Adrenal gland (tissue), 12 donors: ENCODE data around the gene TSPEAR. TPM values are rescaled to one million over a fixed set of nuclear protein-coding genes. Genes with fewer than 3 reads are reported as not detected.

Source experiments
- DNase-seq, 7 donors: peaks; one replicate each; pipeline ENCODE4 v3.0.0-alpha.2; 2019 to 2020
- H3K27ac ChIP-seq, 5 donors: fragments of 200-600 bp; sonication (generic) in 4 of 5; 1 replicate in 3 of 5; 2 replicates in 2 of 5; pipeline versions ENCODE4 v1.5.1 to v1.8.0; 2016 to 2020; ENCODE audit warnings: mild to moderate bottlenecking in 1 of 5
- H3K27me3 ChIP-seq: fragments of 200-600 bp; 2 replicates; pipeline ENCODE4 v1.8.0; 2021
- H3K36me3 ChIP-seq, 2 donors: fragments of 200-600 bp; replicated peaks in 1 of 2; 1 replicate in 1 of 2; 2 replicates in 1 of 2; pipeline versions ENCODE4 v1.5.1 to v1.8.0; 2018 to 2022
- H3K4me1 ChIP-seq, 2 donors: fragments of 200-600 bp; replicated peaks in 1 of 2; 1 replicate in 1 of 2; 2 replicates in 1 of 2; pipeline versions ENCODE4 v1.5.1 to v1.8.0; 2018 to 2021
- H3K4me3 ChIP-seq, 4 donors: fragments of 200-600 bp; sonication (generic) in 3 of 4; one replicate each; pipeline ENCODE4 v1.5.1; 2016 to 2018
- H3K9me3 ChIP-seq, 3 donors: fragments of 200-600 bp; sonication (generic) in 1 of 3; replicated peaks in 1 of 3; 1 replicate in 2 of 3; 2 replicates in 1 of 3; pipeline versions ENCODE4 v1.5.1 to v1.8.0; 2016 to 2021
- POLR2A ChIP-seq, 2 donors: fragments of 450-650 bp; IDR thresholded peaks; one replicate each; pipeline ENCODE4 v1.6.1; 2017; ENCODE audit warnings: antibody characterized with exemption in 2 of 2, mild to moderate bottlenecking in 2 of 2, moderate library complexity in 1 of 2
- WGBS, 4 donors: extraction: QIAGEN DNeasy Blood & Tissue Kit in 2 of 4; methylation state at CpG; one replicate each; pipeline versions ENCODE4 v1.1.5 to v1.1.7; 2013 to 2017; 5-methylcytosine and 5-hydroxymethylcytosine counted together
- intact Hi-C, 2 donors: fragments of 100-400 bp; cut with DNase I; formaldehyde crosslinking; loops; one replicate each; pipeline versions ENCODE4 v1.14.1 to v1.15.0; 2022 to 2023
- polyA plus RNA-seq, 3 donors: library from polyadenylated mRNA; stranded (reverse); fragments of 200-250 nt in 2 of 3; fragments of 350-450 nt in 1 of 3; fragmentation: Illumina TruSeq in 1 of 3; extraction: RNeasy Lipid Tissue Mini Kit (QIAGEN cat#74804) in 1 of 3; gene quantifications; one replicate each; pipeline ENCODE4 v1.2.3, GENCODE V29; 2013 to 2014
- total RNA-seq, 9 donors: library from RNA; depleted of rRNA in 4 of 9; stranded (reverse); fragments of >200 nt in 4 of 9; fragments of 120-200 nt in 1 of 9; fragmentation: NEBNext Ultra II Directional in 1 of 9; extraction: Animal tissue kit (Norgen Biotek cat#: 25700) in 1 of 9; gene quantifications; one replicate each; pipeline versions ENCODE4 v1.1.0 to v1.2.4, GENCODE V29; 2013 to 2023
- TF ChIP-seq, protein P1 (sequence below), 6 experiments: fragments of 450-650 bp in 4 of 6; fragments of 200-600 bp in 2 of 6; sonication (generic) in 1 of 6; IDR thresholded peaks; 1 replicate in 5 of 6; 2 replicates in 1 of 6; pipeline versions ENCODE4 v1.5.1 to v1.8.0; 2016 to 2021; ENCODE audit warnings: antibody characterized with exemption in 6 of 6, mild to moderate bottlenecking in 2 of 6, moderate library complexity in 1 of 6
- donor health status: healthy with polysubstance abuse.
- donor health status: Bipolar disorder and iron deficiency.
- donor health status: DM: yes; HTN: yes; CAD: no.
- donor health status: DM: no; HTN: no; CAD: no.
- donor health status: DM: no; HTN: no; CAD: no.
- donor health status: DM: yes; HTN: yes; CAD: no.

The TSPEAR gene
- total and polyA plus RNA-seq, 12 donors: not detected

- 76 to 93% (median 89%) methylated on average over 5 to 10 of the region's 10 CpGs for WGBS, 4 donors
- intact Hi-C loops: no loop called here
- Histone ChIP-seq H3K27ac (no peak overlapping the region), H3K36me3 (no peaks in the 10 kb centered on the region), H3K27me3 (no peaks in the 10 kb centered on the region), H3K9me3 (peaks cover 0 to under 1% (median 0%) of the 10 kb centered on the region in 3 donors), H3K4me3 (no peak overlapping the region), H3K4me1 (no peaks in the 10 kb centered on the region)
- DNase-seq: no peak
- TF ChIP-seq, protein P1, sequence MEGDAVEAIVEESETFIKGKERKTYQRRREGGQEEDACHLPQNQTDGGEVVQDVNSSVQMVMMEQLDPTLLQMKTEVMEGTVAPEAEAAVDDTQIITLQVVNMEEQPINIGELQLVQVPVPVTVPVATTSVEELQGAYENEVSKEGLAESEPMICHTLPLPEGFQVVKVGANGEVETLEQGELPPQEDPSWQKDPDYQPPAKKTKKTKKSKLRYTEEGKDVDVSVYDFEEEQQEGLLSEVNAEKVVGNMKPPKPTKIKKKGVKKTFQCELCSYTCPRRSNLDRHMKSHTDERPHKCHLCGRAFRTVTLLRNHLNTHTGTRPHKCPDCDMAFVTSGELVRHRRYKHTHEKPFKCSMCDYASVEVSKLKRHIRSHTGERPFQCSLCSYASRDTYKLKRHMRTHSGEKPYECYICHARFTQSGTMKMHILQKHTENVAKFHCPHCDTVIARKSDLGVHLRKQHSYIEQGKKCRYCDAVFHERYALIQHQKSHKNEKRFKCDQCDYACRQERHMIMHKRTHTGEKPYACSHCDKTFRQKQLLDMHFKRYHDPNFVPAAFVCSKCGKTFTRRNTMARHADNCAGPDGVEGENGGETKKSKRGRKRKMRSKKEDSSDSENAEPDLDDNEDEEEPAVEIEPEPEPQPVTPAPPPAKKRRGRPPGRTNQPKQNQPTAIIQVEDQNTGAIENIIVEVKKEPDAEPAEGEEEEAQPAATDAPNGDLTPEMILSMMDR (IDR thresholded peaks at IDR 0.05): no peak
- TF ChIP-seq POLR2A (IDR thresholded peaks at IDR 0.05): no peak
Observed at GRCh38 chr21:44732263-44732662, 20.9 kb upstream of the TSPEAR start.

DNA sequence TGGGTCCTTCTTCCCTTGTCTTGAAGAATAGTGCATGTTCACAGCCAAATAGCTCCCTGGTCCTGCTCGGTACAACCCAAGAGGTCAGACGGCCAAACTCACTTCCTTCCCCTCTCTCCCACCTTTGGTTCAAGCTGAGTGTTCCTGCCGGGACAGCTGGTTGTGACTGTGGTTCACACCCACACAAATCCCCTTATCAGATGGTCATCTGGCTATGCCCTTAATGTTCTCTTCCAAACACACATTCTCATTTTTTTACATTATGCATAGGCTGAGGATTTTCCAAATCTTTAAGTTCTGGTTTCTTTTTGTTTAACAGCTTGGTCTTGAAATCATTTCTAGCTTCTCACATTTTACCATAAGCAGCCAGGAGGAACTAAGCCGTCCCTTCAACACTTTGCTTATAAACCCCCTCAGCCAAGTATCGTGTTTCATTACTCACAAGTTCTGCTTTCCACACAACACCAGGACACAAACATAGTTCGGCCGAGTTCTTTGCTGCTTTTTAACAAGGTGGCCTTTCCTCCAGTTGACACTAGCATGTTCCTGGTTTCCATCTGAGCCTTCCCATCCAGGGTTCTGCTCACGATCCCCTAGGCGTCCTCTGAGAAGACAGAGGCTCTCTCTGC, 19.7 kb upstream of the TSPEAR start:
- 55 to 68% (median 65%) methylated on average over 9 of the region's 9 CpGs for WGBS, 4 donors
- H3K9me3 ChIP-seq: no peaks in the 10 kb centered on the region

GRCh38 chr21:44730028-44730395, 18.6 kb upstream of the TSPEAR start:
- no peaks in the 10 kb centered on the region for H3K4me1 ChIP-seq
- H3K27me3 ChIP-seq: no peaks in the 10 kb centered on the region

More for the DNA sequence above, 19.7 kb upstream of the TSPEAR start:
- intact Hi-C loops: no loop called here
- Histone ChIP-seq H3K4me1 (no peaks in the 10 kb centered on the region), H3K27ac (no peak overlapping the region), H3K4me3 (no peak overlapping the region), H3K36me3 (no peaks in the 10 kb centered on the region), H3K27me3 (no peaks in the 10 kb centered on the region)
- TF ChIP-seq, protein P1 (IDR thresholded peaks at IDR 0.05): no peak
- TF ChIP-seq POLR2A (IDR thresholded peaks at IDR 0.05): no peak
- DNase-seq: no peak

GRCh38 chr21:44729336-44730027, 18.1 kb upstream of the TSPEAR start:
- no peak for DNase-seq
- WGBS, 4 donors: 82 to 93% (median 87%) methylated on average over 15 to 23 of the region's 23 CpGs
- no peaks in the 10 kb centered on the region for H3K4me1 ChIP-seq
- H3K4me3 ChIP-seq: no peak overlapping the region
- intact Hi-C loops: no loop called here
- H3K27me3 ChIP-seq: no peaks in the 10 kb centered on the region
- H3K27ac ChIP-seq: no peak overlapping the region
- no peaks in the 10 kb centered on the region for H3K9me3 ChIP-seq
- no peaks in the 10 kb centered on the region for H3K36me3 ChIP-seq
- TF ChIP-seq, protein P1 (IDR thresholded peaks at IDR 0.05): no peak
- no peak for TF ChIP-seq POLR2A (IDR thresholded peaks at IDR 0.05)

More at GRCh38 chr21:44730028-44730395, 18.6 kb upstream of the TSPEAR start:
- Histone ChIP-seq H3K9me3 (no peaks in the 10 kb centered on the region), H3K4me3 (no peak overlapping the region), H3K36me3 (no peaks in the 10 kb centered on the region), H3K27ac (no peak overlapping the region)
- DNase-seq: no peak
- WGBS, 4 donors: 76 to 90% (median 85%) methylated on average over 7 of the region's 7 CpGs
- no peak for TF ChIP-seq POLR2A (IDR thresholded peaks at IDR 0.05)
- TF ChIP-seq, protein P1 (IDR thresholded peaks at IDR 0.05): no peak
- intact Hi-C loops: no loop called here
